Fibroblast of mammary gland (primary cell): Measurements from ENCODE around the gene IRAG1.

ENCODE experiments used
- DNase-seq: peaks from one replicate; pipeline ENCODE4 v3.0.0-alpha.2; 2010; ENCODE audit warnings: low read depth
- H3K4me3 ChIP-seq: 2 replicates; pipeline ENCODE4 v1.5.1; 2011; ENCODE audit warnings: low read depth, mild to moderate bottlenecking, low read length, moderate library complexity; ENCODE audit not compliant: control insufficient read depth
- CTCF ChIP-seq: conservative IDR thresholded peaks from 2 replicates; pipeline ENCODE4 v1.5.1; 2011; ENCODE audit warnings: low read depth, low read length, inconsistent platforms; ENCODE audit not compliant: control insufficient read depth, insufficient read depth

Gene IRAG1

DNA sequence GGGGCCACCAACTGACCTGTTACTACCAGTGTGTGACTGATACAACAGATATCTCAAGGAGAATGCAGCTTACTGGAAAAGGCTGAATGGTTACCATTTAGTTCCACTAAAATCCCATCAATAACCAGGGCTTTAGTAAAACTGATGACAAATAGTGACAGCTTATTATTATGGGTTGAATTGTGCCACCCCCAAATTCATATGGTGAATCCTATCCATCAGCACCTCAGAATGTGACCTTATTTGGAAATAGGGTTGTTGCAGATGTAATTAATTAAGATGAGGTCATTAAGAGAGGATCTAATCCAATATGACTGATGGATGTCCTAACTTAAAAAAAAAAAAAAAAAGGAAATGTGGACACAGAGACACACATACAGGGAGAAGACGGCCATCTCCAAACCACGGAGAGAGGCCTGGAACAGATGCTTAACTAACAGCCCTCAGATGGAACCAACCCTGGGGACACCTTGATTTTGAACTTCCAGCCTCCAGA lies 27.4 kb upstream of the IRAG1 start:
- DNase-seq = no peak
- H3K4me3 ChIP-seq = no peak overlapping the region
- no peak for TF ChIP-seq CTCF

GRCh38 chr11:10719616-10720015 lies 26.1 kb upstream of the IRAG1 start:
- no peak overlapping the region for H3K4me3 ChIP-seq
- no peak for TF ChIP-seq CTCF
- DNase-seq = no peak

- no peak overlapping the region for H3K4me3 ChIP-seq
- TF ChIP-seq CTCF = no peak
- no peak for DNase-seq
These were observed 23.1 kb upstream of the IRAG1 start for GRCh38 chr11:10716543-10717259.

DNA sequence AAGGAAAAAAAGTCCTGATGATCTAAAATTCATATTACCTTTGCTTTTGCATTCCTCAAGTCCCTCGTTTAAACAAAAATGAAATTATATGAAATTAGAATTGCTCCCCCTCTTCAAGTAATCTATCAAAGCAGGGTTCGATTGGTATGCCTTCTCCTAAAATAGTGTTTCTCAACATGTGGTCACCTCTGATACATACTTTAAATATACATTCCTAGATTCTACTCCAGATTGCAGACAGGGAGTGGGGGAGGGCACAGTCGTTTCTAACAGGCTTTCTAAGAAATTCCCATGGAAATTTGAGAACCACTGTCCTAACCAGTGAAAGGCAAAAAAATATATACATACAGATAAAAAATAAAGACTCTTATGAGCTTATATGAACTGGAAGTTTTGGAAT lies 22.6 kb upstream of the IRAG1 start:
- no peak overlapping the region for H3K4me3 ChIP-seq
- no peak for TF ChIP-seq CTCF
- peak; percentile 30 for DNase-seq

DNA sequence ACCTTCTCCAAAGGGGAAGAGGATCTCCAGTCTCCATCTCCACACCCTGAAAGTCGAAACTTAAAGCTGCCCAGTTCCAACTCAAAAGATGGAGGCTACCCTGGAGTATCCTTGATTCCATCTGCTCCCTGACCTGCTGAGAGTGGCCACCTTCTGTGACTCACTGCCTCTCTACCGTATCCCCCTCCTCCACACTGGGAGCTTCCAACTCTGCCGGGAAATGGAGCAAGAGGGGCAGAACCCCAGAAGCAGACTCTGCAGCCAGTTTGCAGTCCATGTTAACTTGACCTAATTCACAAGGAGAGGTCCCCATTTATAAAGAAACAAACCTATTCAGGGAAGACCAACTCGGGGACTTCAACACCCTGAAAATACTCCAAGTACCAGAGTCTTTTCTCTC lies 22.0 kb upstream of the IRAG1 start:
- no peak overlapping the region for H3K4me3 ChIP-seq
- no peak for DNase-seq
- no peak for TF ChIP-seq CTCF

GRCh38 chr11:10709299-10710086 lies 15.9 kb upstream of the IRAG1 start:
- TF ChIP-seq CTCF = no peak
- DNase-seq = no peak
- no peak overlapping the region for H3K4me3 ChIP-seq
